GM23338 (cell line): Measurements from ENCODE around the gene ACYP2. TPM values are rescaled to one million over a fixed set of nuclear protein-coding genes. Genes with fewer than 3 reads are reported as not detected.

ENCODE experiments used
- ATAC-seq: fragments of 200-7000 bp; cut with Tn5 transposase; 3 replicates; pipeline ENCODE4 v1.9.1; 2020
- DNase-seq: peaks from one replicate; pipeline ENCODE4 v3.0.0-alpha.2; 2015; ENCODE audit warnings: low spot score
- H2AFZ ChIP-seq: fragments of 200-600 bp; sonication (generic); 2 replicates; pipeline ENCODE4 v1.8.0; 2016; ENCODE audit warnings: antibody characterized with exemption, mild to moderate bottlenecking, moderate library complexity
- H3F3A ChIP-seq: fragments of 200-600 bp; sonication (generic); replicated peaks from 2 replicates; pipeline ENCODE4 v1.8.0; 2017; ENCODE audit warnings: antibody characterized with exemption, mixed run types, low read depth
- H3K27ac ChIP-seq: fragments of 200-600 bp; sonication (generic); 2 replicates; pipeline ENCODE4 v1.6.1; 2016; ENCODE audit warnings: low read depth
- H3K27me3 ChIP-seq: fragments of 200-600 bp; sonication (generic); 2 replicates; pipeline ENCODE4 v1.8.0; 2016; ENCODE audit warnings: mild to moderate bottlenecking, mixed run types, moderate library complexity; ENCODE audit not compliant: insufficient read depth
- H3K36me3 ChIP-seq: fragments of 200-600 bp; sonication (generic); 2 replicates; pipeline ENCODE4 v1.8.0; 2016; ENCODE audit warnings: mild to moderate bottlenecking; ENCODE audit not compliant: insufficient read depth
- H3K4me1 ChIP-seq: fragments of 200-600 bp; sonication (generic); 2 replicates; pipeline ENCODE4 v1.8.0; 2016; ENCODE audit warnings: mild to moderate bottlenecking, moderate library complexity; ENCODE audit not compliant: insufficient read depth
- H3K4me2 ChIP-seq: fragments of 200-600 bp; sonication (generic); 2 replicates; pipeline ENCODE4 v1.7.1; 2017; ENCODE audit warnings: mixed run types
- H3K4me3 ChIP-seq: fragments of 200-600 bp; sonication (generic); 2 replicates; pipeline ENCODE4 v1.6.1; 2016; ENCODE audit warnings: mixed run types
- H3K79me2 ChIP-seq: fragments of 200-600 bp; sonication (generic); replicated peaks from 2 replicates; pipeline ENCODE4 v1.8.0; 2017; ENCODE audit warnings: mild to moderate bottlenecking; ENCODE audit not compliant: insufficient read depth
- H3K9me2 ChIP-seq: fragments of 200-600 bp; sonication (generic); 2 replicates; pipeline ENCODE4 v1.8.0; 2017; ENCODE audit not compliant: insufficient read depth
- H4K20me1 ChIP-seq: fragments of 200-600 bp; sonication (generic); replicated peaks from 2 replicates; pipeline ENCODE4 v1.8.0; 2017; ENCODE audit warnings: mild to moderate bottlenecking; ENCODE audit not compliant: insufficient read depth
- H3K27ac Mint-ChIP-seq: 2 replicates; pipeline ENCODE4 v1.8.0; 2020; ENCODE audit warnings: inconsistent platforms, mild to moderate bottlenecking, moderate library complexity, mixed read lengths
- H3K27me3 Mint-ChIP-seq: 3 replicates; pipeline ENCODE4 v1.8.0; 2022; ENCODE audit warnings: low read depth, mild to moderate bottlenecking, moderate library complexity, mixed read lengths, inconsistent platforms; ENCODE audit not compliant: insufficient read depth, poor library complexity
- H3K36me3 Mint-ChIP-seq: 3 replicates; pipeline ENCODE4 v1.8.0; 2021; ENCODE audit warnings: low read depth, mild to moderate bottlenecking, inconsistent platforms, moderate library complexity, mixed read lengths
- H3K4me1 Mint-ChIP-seq: 3 replicates; pipeline ENCODE4 v1.8.0; 2020; ENCODE audit warnings: mild to moderate bottlenecking, inconsistent platforms, mixed read lengths
- H3K4me3 Mint-ChIP-seq: 3 replicates; pipeline ENCODE4 v1.8.0; 2021; ENCODE audit warnings: moderate library complexity, mild to moderate bottlenecking, inconsistent platforms, mixed read lengths
- H3K9me3 Mint-ChIP-seq: 3 replicates; pipeline ENCODE4 v1.8.0; 2020; ENCODE audit warnings: moderate library complexity, mild to moderate bottlenecking, inconsistent platforms, mixed read lengths
- CREB1 ChIP-seq: fragments of 250-450 bp; sonication (Bioruptor Pico); IDR thresholded peaks from 2 replicates; pipeline ENCODE4 v1.5.0; 2020; ENCODE audit warnings: low read depth, mild to moderate bottlenecking, moderate library complexity
- EZH2 ChIP-seq: fragments of 200-600 bp; sonication (generic); IDR thresholded peaks from one replicate; pipeline ENCODE4 v1.8.0; 2017; ENCODE audit warnings: antibody characterized with exemption, mild to moderate bottlenecking, low read depth; ENCODE audit not compliant: unreplicated experiment
- EZH2phosphoT487 ChIP-seq: fragments of 200-600 bp; sonication (generic); IDR thresholded peaks from one replicate; pipeline ENCODE4 v1.8.1; 2018; ENCODE audit warnings: antibody characterized with exemption; ENCODE audit not compliant: unreplicated experiment
- JUNB ChIP-seq: IDR thresholded peaks from one replicate; pipeline ENCODE4 v1.6.1; 2016; ENCODE audit warnings: antibody characterized with exemption; ENCODE audit not compliant: unreplicated experiment
- NANOG ChIP-seq: IDR thresholded peaks from 2 replicates; pipeline ENCODE4 v1.6.1; 2016; ENCODE audit warnings: antibody characterized with exemption, borderline replicate concordance
- POLR2AphosphoS5 ChIP-seq: IDR thresholded peaks from 2 replicates; pipeline ENCODE4 v1.6.1; 2016; ENCODE audit warnings: antibody characterized with exemption, low read depth
- STAT1 ChIP-seq: IDR thresholded peaks from one replicate; pipeline ENCODE4 v1.6.1; 2016; ENCODE audit warnings: antibody characterized with exemption; ENCODE audit not compliant: unreplicated experiment
- ZNF114 ChIP-seq: fragments of 250-450 bp; sonication (Bioruptor Pico); IDR thresholded peaks from 2 replicates; pipeline ENCODE4 v1.5.0; 2020; ENCODE audit warnings: mild to moderate bottlenecking, moderate library complexity
- ZNF331 ChIP-seq: fragments of 250-450 bp; sonication (Bioruptor Pico); IDR thresholded peaks from 2 replicates; pipeline ENCODE4 v1.5.0; 2020; ENCODE audit warnings: low read depth, mild to moderate bottlenecking, moderate library complexity
- polyA plus RNA-seq: library from polyadenylated mRNA; unstranded; fragments of >200 nt; fragmentation: Nextera tagmentation; extraction: Ambion mirVana; gene quantifications from 2 replicates; pipeline ENCODE4 v1.2.1, GENCODE V29; 2016
- total RNA-seq: library from RNA; depleted of rRNA; stranded (reverse); fragments of >200 nt; shearing (Covaris generic); gene quantifications from 2 replicates; pipeline ENCODE4 v1.2.3, GENCODE V29; 2014
- TF ChIP-seq, protein P1 (sequence below): fragments of 250-450 bp; sonication (Bioruptor Pico); IDR thresholded peaks from 2 replicates; pipeline ENCODE4 v1.5.0; 2020; ENCODE audit warnings: mild to moderate bottlenecking, moderate library complexity
- TF ChIP-seq, protein P2 (sequence below): IDR thresholded peaks from 2 replicates; pipeline ENCODE4 v1.6.1; 2016; ENCODE audit warnings: antibody characterized with exemption
- TF ChIP-seq, protein P3 (sequence below), 2 experiments: fragments of 200-600 bp in 1 of 2; sonication (generic) in 1 of 2; conservative IDR thresholded peaks; 2 replicates each; pipeline versions ENCODE4 v1.5.1 to v1.6.1; 2016 to 2017; ENCODE audit warnings: antibody characterized with exemption in 2 of 2, low read depth in 2 of 2, mild to moderate bottlenecking in 2 of 2, moderate library complexity in 1 of 2
- TF ChIP-seq, protein P4 (sequence below): IDR thresholded peaks from one replicate; pipeline ENCODE4 v1.6.1; 2018; ENCODE audit warnings: antibody characterized with exemption; ENCODE audit not compliant: unreplicated experiment

Gene ACYP2
- total and polyA plus RNA-seq, 2 experiments from 2014 or later, result 2.3 to 15.5 TPM

DNA sequence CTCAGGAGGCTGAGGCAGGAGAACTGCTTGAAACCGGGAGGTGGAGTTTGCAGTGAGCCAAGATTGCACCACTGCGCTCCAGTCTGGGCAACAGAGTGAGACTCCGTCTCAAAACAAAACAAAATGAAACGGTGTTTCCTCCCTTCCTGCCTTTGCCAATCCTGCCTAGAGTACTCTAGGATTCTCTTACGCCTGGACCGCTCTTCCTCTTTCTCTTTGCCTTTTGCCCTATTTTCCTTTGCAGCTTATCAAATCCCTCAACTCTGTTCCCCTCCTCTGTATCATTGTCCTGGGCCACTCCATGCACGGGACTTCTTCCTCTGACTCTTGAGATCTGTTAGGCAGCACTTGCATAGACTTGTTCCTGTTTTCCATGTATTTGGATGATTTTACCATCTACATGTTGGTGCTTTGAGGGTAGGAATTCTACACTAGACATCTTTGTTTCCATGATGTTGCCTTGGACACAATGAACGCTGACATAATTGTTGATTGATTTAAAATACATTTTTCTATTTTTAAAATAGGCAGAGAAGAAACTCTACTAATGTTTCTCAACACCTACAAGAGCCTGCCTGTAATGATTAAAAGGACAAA is 24.8 kb upstream of the ACYP2 start:
- no peaks in the 10 kb centered on the region for H3K36me3 ChIP-seq

More for the DNA sequence above, 24.8 kb upstream of the ACYP2 start:
- H3K9me2 ChIP-seq, result no peaks in the 10 kb centered on the region
- H4K20me1 ChIP-seq, result no peaks in the 10 kb centered on the region
- Mint-ChIP-seq H3K4me3 (no peak overlapping the region), H3K4me1 (peaks cover 10% of the 10 kb centered on the region), H3K36me3 (peaks cover 7% of the 10 kb centered on the region; the same call in 2 of the 3 replicates), H3K9me3 (peaks cover 14% of the 10 kb centered on the region; the same call in 2 of the 3 replicates), H3K27ac (no peak overlapping the region), H3K27me3 (peaks cover 4% of the 10 kb centered on the region)
- 0 out of 2 replicates have a peak overlapping the region, but pooled peaks have one; percentile 29 for H2AFZ ChIP-seq
- no peak overlapping the region for H3K4me3 ChIP-seq
- H3K27ac ChIP-seq, result no peak overlapping the region
- TF ChIP-seq NANOG (no peak), ZNF114 (CRISPR knock-in tag) (no peak), POLR2AphosphoS5 (no peak), JUNB (no peak), STAT1 (no peak), ZNF331 (CRISPR knock-in tag) (no peak), EZH2 (no peak), CREB1 (CRISPR knock-in tag) (no peak), EZH2phosphoT487 (no peak)
- TF ChIP-seq, protein P1, sequence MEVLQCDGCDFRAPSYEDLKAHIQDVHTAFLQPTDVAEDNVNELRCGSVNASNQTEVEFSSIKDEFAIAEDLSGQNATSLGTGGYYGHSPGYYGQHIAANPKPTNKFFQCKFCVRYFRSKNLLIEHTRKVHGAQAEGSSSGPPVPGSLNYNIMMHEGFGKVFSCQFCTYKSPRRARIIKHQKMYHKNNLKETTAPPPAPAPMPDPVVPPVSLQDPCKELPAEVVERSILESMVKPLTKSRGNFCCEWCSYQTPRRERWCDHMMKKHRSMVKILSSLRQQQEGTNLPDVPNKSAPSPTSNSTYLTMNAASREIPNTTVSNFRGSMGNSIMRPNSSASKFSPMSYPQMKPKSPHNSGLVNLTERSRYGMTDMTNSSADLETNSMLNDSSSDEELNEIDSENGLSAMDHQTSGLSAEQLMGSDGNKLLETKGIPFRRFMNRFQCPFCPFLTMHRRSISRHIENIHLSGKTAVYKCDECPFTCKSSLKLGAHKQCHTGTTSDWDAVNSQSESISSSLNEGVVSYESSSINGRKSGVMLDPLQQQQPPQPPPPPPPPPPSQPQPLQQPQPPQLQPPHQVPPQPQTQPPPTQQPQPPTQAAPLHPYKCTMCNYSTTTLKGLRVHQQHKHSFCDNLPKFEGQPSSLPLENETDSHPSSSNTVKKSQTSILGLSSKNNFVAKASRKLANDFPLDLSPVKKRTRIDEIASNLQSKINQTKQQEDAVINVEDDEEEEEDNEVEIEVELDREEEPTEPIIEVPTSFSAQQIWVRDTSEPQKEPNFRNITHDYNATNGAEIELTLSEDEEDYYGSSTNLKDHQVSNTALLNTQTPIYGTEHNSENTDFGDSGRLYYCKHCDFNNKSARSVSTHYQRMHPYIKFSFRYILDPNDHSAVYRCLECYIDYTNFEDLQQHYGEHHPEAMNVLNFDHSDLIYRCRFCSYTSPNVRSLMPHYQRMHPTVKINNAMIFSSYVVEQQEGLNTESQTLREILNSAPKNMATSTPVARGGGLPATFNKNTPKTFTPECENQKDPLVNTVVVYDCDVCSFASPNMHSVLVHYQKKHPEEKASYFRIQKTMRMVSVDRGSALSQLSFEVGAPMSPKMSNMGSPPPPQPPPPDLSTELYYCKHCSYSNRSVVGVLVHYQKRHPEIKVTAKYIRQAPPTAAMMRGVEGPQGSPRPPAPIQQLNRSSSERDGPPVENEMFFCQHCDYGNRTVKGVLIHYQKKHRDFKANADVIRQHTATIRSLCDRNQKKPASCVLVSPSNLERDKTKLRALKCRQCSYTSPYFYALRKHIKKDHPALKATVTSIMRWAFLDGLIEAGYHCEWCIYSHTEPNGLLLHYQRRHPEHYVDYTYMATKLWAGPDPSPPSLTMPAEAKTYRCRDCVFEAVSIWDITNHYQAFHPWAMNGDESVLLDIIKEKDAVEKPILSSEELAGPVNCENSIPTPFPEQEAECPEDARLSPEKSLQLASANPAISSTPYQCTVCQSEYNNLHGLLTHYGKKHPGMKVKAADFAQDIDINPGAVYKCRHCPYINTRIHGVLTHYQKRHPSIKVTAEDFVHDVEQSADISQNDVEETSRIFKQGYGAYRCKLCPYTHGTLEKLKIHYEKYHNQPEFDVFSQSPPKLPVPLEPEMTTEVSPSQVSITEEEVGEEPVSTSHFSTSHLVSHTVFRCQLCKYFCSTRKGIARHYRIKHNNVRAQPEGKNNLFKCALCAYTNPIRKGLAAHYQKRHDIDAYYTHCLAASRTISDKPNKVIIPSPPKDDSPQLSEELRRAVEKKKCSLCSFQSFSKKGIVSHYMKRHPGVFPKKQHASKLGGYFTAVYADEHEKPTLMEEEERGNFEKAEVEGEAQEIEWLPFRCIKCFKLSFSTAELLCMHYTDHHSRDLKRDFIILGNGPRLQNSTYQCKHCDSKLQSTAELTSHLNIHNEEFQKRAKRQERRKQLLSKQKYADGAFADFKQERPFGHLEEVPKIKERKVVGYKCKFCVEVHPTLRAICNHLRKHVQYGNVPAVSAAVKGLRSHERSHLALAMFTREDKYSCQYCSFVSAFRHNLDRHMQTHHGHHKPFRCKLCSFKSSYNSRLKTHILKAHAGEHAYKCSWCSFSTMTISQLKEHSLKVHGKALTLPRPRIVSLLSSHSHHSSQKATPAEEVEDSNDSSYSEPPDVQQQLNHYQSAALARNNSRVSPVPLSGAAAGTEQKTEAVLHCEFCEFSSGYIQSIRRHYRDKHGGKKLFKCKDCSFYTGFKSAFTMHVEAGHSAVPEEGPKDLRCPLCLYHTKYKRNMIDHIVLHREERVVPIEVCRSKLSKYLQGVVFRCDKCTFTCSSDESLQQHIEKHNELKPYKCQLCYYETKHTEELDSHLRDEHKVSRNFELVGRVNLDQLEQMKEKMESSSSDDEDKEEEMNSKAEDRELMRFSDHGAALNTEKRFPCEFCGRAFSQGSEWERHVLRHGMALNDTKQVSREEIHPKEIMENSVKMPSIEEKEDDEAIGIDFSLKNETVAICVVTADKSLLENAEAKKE (CRISPR knock-in tag), result no peak
- TF ChIP-seq, protein P2, sequence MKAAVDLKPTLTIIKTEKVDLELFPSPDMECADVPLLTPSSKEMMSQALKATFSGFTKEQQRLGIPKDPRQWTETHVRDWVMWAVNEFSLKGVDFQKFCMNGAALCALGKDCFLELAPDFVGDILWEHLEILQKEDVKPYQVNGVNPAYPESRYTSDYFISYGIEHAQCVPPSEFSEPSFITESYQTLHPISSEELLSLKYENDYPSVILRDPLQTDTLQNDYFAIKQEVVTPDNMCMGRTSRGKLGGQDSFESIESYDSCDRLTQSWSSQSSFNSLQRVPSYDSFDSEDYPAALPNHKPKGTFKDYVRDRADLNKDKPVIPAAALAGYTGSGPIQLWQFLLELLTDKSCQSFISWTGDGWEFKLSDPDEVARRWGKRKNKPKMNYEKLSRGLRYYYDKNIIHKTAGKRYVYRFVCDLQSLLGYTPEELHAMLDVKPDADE, result no peak
- TF ChIP-seq, protein P3, sequence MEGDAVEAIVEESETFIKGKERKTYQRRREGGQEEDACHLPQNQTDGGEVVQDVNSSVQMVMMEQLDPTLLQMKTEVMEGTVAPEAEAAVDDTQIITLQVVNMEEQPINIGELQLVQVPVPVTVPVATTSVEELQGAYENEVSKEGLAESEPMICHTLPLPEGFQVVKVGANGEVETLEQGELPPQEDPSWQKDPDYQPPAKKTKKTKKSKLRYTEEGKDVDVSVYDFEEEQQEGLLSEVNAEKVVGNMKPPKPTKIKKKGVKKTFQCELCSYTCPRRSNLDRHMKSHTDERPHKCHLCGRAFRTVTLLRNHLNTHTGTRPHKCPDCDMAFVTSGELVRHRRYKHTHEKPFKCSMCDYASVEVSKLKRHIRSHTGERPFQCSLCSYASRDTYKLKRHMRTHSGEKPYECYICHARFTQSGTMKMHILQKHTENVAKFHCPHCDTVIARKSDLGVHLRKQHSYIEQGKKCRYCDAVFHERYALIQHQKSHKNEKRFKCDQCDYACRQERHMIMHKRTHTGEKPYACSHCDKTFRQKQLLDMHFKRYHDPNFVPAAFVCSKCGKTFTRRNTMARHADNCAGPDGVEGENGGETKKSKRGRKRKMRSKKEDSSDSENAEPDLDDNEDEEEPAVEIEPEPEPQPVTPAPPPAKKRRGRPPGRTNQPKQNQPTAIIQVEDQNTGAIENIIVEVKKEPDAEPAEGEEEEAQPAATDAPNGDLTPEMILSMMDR (conservative IDR thresholded peaks at IDR 0.05; ENCODE audit: low read depth in 2 of 2), result no peak
- TF ChIP-seq, protein P4, sequence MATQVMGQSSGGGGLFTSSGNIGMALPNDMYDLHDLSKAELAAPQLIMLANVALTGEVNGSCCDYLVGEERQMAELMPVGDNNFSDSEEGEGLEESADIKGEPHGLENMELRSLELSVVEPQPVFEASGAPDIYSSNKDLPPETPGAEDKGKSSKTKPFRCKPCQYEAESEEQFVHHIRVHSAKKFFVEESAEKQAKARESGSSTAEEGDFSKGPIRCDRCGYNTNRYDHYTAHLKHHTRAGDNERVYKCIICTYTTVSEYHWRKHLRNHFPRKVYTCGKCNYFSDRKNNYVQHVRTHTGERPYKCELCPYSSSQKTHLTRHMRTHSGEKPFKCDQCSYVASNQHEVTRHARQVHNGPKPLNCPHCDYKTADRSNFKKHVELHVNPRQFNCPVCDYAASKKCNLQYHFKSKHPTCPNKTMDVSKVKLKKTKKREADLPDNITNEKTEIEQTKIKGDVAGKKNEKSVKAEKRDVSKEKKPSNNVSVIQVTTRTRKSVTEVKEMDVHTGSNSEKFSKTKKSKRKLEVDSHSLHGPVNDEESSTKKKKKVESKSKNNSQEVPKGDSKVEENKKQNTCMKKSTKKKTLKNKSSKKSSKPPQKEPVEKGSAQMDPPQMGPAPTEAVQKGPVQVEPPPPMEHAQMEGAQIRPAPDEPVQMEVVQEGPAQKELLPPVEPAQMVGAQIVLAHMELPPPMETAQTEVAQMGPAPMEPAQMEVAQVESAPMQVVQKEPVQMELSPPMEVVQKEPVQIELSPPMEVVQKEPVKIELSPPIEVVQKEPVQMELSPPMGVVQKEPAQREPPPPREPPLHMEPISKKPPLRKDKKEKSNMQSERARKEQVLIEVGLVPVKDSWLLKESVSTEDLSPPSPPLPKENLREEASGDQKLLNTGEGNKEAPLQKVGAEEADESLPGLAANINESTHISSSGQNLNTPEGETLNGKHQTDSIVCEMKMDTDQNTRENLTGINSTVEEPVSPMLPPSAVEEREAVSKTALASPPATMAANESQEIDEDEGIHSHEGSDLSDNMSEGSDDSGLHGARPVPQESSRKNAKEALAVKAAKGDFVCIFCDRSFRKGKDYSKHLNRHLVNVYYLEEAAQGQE, result no peak
- ATAC-seq, result no peak
- no peak overlapping the region for H3K4me2 ChIP-seq
- no peaks in the 10 kb centered on the region for H3F3A ChIP-seq
- peaks cover 6% of the 10 kb centered on the region; the same call in 1 of the 2 replicates for H3K4me1 ChIP-seq
- DNase-seq, result no peak
- H3K27me3 ChIP-seq, result no peaks in the 10 kb centered on the region
- no peaks in the 10 kb centered on the region for H3K79me2 ChIP-seq
